PFSK-1 (cell line): ENCODE data around the gene PSRC1.

Experiments used
- FOXP2 ChIP-seq: optimal IDR thresholded peaks from 2 replicates; pipeline ENCODE3; 2011; ENCODE audit warnings: borderline replicate concordance, control low read depth, inconsistent platforms; ENCODE audit not compliant: insufficient read depth; ENCODE audit errors: extremely low read length, extremely low read depth
- POLR2AphosphoS5 ChIP-seq: IDR thresholded peaks from 2 replicates; pipeline ENCODE4 v1.6.1; 2012; ENCODE audit warnings: low read depth, mild to moderate bottlenecking, control low read depth, low read length, moderate library complexity
- SIN3A ChIP-seq: IDR thresholded peaks from 2 replicates; pipeline ENCODE4 v1.6.1; 2012; ENCODE audit warnings: mild to moderate bottlenecking, low read length, moderate library complexity, borderline replicate concordance; ENCODE audit not compliant: insufficient read depth
- TAF1 ChIP-seq: IDR thresholded peaks from 2 replicates; pipeline ENCODE4 v1.6.1; 2012; ENCODE audit warnings: low read length, control low read depth, borderline replicate concordance; ENCODE audit not compliant: insufficient read depth
- TF ChIP-seq, protein P1 (sequence below), 2 experiments: IDR thresholded peaks; 2 replicates each; pipeline versions ENCODE4 v1.6.1 to v1.8.0; 2011 to 2012; ENCODE audit warnings: low read depth in 2 of 2, low read length in 2 of 2, control low read depth in 1 of 2, inconsistent platforms in 1 of 2, mild to moderate bottlenecking in 1 of 2, moderate library complexity in 1 of 2; ENCODE audit not compliant: insufficient read depth in 1 of 2

PSRC1 gene

DNA sequence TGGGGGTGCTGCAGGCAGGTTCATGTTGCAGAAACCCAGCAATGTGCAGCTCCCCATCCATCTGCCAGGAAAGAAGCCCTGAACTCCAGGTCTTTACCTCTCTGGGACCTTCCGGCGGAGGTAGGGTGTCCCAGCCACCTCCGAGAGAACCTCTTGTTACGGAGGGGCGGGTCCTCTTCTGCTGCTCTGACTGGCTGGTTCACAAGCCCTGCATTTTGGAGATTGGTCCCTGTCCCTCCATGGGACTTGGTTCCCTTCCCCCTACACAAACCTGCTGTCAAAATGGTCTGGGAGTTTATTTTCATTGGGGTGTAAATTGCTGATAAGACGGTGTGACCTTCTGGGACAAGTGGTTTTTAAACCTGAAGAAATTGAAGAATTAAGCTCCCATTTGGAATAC, 41.6 kb downstream of the PSRC1 start:
- no peak for TF ChIP-seq TAF1
- no peak; the same call in 1 of the 2 replicates for TF ChIP-seq POLR2AphosphoS5
- TF ChIP-seq SIN3A: no peak
- TF ChIP-seq, protein P1, sequence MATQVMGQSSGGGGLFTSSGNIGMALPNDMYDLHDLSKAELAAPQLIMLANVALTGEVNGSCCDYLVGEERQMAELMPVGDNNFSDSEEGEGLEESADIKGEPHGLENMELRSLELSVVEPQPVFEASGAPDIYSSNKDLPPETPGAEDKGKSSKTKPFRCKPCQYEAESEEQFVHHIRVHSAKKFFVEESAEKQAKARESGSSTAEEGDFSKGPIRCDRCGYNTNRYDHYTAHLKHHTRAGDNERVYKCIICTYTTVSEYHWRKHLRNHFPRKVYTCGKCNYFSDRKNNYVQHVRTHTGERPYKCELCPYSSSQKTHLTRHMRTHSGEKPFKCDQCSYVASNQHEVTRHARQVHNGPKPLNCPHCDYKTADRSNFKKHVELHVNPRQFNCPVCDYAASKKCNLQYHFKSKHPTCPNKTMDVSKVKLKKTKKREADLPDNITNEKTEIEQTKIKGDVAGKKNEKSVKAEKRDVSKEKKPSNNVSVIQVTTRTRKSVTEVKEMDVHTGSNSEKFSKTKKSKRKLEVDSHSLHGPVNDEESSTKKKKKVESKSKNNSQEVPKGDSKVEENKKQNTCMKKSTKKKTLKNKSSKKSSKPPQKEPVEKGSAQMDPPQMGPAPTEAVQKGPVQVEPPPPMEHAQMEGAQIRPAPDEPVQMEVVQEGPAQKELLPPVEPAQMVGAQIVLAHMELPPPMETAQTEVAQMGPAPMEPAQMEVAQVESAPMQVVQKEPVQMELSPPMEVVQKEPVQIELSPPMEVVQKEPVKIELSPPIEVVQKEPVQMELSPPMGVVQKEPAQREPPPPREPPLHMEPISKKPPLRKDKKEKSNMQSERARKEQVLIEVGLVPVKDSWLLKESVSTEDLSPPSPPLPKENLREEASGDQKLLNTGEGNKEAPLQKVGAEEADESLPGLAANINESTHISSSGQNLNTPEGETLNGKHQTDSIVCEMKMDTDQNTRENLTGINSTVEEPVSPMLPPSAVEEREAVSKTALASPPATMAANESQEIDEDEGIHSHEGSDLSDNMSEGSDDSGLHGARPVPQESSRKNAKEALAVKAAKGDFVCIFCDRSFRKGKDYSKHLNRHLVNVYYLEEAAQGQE (IDR thresholded peaks at IDR 0.05; ENCODE audit: insufficient read depth in 1 of 2, low read depth in 2 of 2, low read length in 2 of 2): no peak
- no peak for TF ChIP-seq FOXP2

DNA sequence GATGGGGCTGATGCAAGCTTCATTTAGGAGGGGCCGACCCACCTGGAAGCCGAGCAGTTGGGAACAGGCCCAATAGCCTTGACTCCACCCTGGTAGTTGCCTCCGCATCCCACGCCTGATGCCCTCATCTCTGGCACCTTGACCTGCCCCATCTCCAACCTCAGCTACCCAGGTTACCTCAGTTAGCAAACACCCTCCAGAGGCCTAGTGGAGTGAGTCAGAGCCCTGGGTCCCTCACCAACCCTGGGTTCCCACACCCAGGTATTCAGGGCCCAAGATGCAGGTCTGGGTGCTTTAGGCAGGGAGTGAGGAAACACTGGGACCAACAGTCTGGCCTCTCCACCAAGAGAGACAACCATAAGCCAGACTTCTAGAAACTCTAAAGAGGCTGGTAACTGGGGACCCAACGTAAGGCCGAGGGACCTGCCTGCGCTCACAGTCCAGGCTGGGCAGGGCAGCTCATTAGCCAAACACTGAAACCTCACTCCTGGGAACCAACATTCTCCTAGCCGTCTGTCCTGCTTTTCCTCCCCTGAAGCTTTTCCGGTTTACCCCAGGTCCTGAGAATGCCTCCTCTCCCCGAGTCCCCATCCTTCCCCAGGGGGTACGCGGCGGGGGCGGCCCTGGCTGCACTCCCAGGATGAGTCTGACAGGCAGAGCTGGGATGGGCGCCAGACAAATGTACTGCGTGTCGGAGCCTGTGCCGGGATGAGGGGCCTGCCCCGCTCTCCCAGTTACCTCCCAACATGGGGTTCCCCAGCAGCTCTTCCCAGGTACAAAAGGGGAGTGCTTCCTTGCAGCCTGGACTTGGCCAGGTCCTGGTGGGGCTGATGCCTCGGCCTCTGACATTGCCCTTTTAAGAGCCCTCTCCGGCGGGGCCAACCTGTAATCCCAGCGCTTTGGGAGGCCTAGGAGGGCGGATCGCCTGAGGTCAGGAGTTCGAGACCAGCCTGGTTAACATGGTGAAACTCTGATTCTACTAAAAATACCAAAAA, 42.5 kb downstream of the PSRC1 start:
- TF ChIP-seq TAF1: no peak
- peak; percentile 76; the same call in 1 of the 2 replicates for TF ChIP-seq POLR2AphosphoS5
- TF ChIP-seq SIN3A: no peak
- TF ChIP-seq, protein P1 (IDR thresholded peaks at IDR 0.05; ENCODE audit: insufficient read depth in 1 of 2, low read depth in 2 of 2, low read length in 2 of 2): 0 out of 4 replicates have a peak, but pooled peaks of 1 of the 2 experiments have one; percentile 5

DNA sequence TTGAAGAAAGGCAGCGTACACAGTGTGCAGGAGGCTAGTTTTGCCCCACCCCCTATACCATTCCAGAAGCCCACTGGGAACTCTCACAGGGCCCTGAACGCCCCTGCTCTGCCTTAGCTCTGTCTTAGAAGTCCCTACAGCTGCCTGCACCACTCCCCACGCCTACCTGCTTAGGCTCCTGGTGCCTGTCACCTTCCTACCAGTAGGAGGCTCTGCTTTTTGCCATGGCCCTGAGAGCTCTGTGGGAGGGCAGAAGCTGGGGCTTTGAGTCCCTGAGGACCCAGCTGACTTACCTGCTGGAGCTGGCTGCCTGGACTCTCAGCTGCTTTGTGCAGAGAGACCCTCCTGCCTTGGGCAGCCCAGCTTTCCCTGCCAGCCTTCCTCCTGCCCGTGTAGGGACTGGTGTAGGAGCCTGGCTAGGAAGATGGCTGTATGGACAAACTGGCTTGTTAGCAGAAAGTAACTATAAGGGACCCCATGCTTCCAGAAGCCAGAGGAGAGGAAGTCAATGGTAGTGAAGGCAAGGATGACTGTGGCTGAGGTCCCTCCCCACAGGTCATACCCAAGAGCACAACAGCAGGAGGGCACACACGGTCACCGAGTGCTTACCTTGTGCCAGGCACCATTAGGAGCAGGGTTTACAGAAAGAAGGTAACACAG, 43.4 kb downstream of the PSRC1 start:
- no peak for TF ChIP-seq TAF1
- TF ChIP-seq, protein P1 (IDR thresholded peaks at IDR 0.05; ENCODE audit: insufficient read depth in 1 of 2, low read depth in 2 of 2, low read length in 2 of 2): no peak
- TF ChIP-seq POLR2AphosphoS5: no peak; the same call in 1 of the 2 replicates
- no peak for TF ChIP-seq FOXP2
- TF ChIP-seq SIN3A: no peak

DNA sequence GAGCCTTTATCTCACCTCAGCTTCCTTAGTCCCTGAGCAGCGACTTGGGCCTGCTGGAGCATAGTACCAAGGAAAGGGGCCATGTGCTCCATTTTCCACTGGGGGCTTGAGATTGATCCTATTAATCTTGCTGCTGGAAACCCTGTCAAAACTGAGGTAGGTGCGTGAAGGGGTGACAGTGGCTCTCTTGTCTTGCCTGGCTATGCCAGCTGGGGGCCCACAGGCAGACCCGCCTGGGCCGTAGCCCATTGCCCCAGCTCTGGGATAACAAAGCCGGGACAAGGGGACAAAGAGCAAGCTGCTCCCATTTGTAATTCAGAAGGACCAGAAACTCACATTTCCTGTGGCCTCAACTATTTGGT, 43.9 kb downstream of the PSRC1 start:
- TF ChIP-seq, protein P1 (IDR thresholded peaks at IDR 0.05; ENCODE audit: insufficient read depth in 1 of 2, low read depth in 2 of 2, low read length in 2 of 2): no peak
- TF ChIP-seq FOXP2 (no peak), POLR2AphosphoS5 (no peak), SIN3A (no peak), TAF1 (no peak)

DNA sequence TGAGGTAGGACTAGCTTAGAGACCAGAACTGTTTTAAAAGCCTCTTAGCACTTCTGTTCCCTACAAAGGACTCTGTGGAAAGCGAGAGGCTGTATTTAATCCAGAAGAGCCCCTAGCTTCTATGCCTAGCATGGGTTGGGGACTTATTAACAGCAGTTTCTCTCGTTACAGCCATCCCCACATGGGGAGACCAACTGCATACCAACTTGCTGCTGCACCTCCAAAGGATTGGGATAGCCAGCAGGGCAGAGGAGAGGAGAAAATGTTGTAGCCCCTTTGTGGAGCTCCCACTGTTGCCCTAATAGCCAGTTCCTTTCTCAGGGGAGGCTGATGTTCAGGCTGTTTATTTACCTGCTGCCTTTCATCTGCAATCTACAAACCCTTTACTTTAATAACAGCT, 44.6 kb downstream of the PSRC1 start:
- TF ChIP-seq POLR2AphosphoS5 (no peak), FOXP2 (no peak), SIN3A (no peak), TAF1 (no peak)
